ENCODE results near the gene ZBTB7C.

ZBTB7C gene

GRCh38 chr18:48222118-48222517, 187.1 kb downstream of the ZBTB7C start:
- no peak overlapping the region for H3K27ac ChIP-seq
- peaks cover 5% of the 10 kb centered on the region; the same call in 1 of the 2 replicates for H3K4me1 ChIP-seq
- TF ChIP-seq Cebpa-rat (IDR thresholded peaks at IDR 0.05), result no peak
- no peak overlapping the region for H3K9ac ChIP-seq
- H3K4me2 ChIP-seq, result no peak overlapping the region
- no peaks in the 10 kb centered on the region for H3K27me3 ChIP-seq
- no peaks in the 10 kb centered on the region for H3K36me3 ChIP-seq
- H4K20me1 ChIP-seq, result no peaks in the 10 kb centered on the region
- H3K9me3 ChIP-seq, result no peaks in the 10 kb centered on the region
- no peak overlapping the region for H3K4me3 ChIP-seq

GRCh38 chr18:48219810-48220499, 189.2 kb downstream of the ZBTB7C start:
- H3K9ac ChIP-seq, result no peak overlapping the region

DNA sequence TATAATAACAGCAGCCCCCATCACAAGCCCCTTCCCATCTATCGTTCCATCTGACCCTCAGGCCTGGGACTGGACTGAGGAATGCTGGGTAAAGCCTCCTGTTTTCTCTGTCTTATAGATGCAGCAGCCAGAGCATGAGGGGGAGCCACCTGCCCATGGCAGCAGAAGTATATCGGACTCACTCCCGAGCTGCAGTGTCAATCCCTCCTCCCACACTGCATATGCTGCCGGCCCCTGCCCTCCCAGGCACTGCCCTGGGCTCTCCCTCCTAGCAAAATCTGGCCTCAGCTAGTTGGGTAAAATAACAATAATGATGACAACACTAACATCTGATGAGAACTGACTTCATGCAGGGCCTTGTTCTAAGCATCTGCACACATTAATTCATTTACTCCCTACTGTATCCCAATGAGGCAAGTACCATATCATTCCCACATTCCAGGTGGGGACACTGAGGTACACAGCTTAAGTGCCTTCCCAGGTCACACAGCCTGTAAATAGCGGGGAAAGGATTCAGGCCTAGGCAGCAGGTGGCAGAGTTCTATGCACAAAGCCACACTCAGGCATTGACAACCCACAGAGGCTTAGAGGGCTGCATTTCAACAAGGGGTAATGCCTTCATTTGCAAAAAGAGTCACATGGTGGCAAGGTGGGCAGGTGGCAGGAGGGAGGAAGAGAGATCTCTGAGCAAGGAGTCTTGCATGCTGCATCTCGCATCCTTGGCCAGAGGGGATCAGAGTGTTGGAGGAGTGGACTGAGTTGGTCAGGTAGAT, 190.0 kb downstream of the ZBTB7C start:
- no peaks in the 10 kb centered on the region for H3K9me3 ChIP-seq
- no peak for TF ChIP-seq Cebpa-rat (IDR thresholded peaks at IDR 0.05)

More at GRCh38 chr18:48219810-48220499, 189.2 kb downstream of the ZBTB7C start:
- Histone ChIP-seq H3K27me3 (no peaks in the 10 kb centered on the region), H3K4me1 (peaks cover 5% of the 10 kb centered on the region; the same call in 1 of the 2 replicates), H3K4me2 (no peak overlapping the region), H3K27ac (no peak overlapping the region), H3K4me3 (no peak overlapping the region), H4K20me1 (no peaks in the 10 kb centered on the region), H3K36me3 (no peaks in the 10 kb centered on the region), H3K9me3 (no peaks in the 10 kb centered on the region)
- no peak for TF ChIP-seq Cebpa-rat (IDR thresholded peaks at IDR 0.05)

DNA sequence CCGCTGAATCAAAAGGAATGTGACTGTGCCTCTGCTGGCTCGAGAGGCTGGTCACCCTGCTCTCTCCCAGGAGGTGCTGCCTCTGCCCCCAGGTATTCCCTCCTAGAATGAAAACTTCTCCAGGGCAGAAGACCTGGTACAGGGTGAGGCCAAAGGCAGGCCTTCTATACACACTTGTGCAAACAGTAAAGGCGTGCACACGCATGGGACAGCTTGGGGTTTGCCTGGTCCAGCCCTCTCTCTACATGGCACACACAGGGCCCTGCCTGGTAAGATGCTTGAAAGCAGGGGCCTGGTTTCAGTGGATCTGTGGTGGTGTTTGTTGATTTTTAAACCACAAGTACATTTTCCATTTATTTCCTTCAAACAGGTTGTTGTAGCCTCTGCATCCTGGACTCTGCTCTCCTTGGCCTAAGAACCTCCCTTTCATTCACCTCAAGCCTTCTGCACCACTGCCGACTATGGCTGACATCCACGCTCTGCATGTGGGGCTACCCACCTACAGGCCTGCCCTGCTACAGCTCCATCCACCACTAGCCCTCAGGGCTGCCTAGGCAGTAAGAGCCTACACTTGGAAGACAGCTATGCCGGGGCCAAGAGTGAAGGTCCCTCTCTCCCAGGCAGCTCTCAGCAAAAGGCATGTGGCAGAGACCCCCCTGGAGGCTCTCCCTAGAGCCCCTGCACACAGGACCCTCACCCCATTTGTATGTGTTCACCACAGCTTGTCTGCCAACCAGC, 190.7 kb downstream of the ZBTB7C start:
- Histone ChIP-seq H3K9ac (no peak overlapping the region), H4K20me1 (no peaks in the 10 kb centered on the region), H3K4me1 (peaks cover 5% of the 10 kb centered on the region; the same call in 1 of the 2 replicates), H3K4me3 (no peak overlapping the region), H3K27me3 (no peaks in the 10 kb centered on the region), H3K27ac (no peak overlapping the region), H3K36me3 (no peaks in the 10 kb centered on the region), H3K4me2 (no peak overlapping the region), H3K9me3 (no peaks in the 10 kb centered on the region)
- TF ChIP-seq Cebpa-rat (IDR thresholded peaks at IDR 0.05), result no peak

More for the DNA sequence above, 190.0 kb downstream of the ZBTB7C start:
- Histone ChIP-seq H3K4me1 (peaks cover 5% of the 10 kb centered on the region; the same call in 1 of the 2 replicates), H3K4me2 (no peak overlapping the region), H3K27ac (no peak overlapping the region), H4K20me1 (no peaks in the 10 kb centered on the region), H3K9ac (no peak overlapping the region), H3K36me3 (no peaks in the 10 kb centered on the region), H3K27me3 (no peaks in the 10 kb centered on the region), H3K4me3 (no peak overlapping the region)

DNA sequence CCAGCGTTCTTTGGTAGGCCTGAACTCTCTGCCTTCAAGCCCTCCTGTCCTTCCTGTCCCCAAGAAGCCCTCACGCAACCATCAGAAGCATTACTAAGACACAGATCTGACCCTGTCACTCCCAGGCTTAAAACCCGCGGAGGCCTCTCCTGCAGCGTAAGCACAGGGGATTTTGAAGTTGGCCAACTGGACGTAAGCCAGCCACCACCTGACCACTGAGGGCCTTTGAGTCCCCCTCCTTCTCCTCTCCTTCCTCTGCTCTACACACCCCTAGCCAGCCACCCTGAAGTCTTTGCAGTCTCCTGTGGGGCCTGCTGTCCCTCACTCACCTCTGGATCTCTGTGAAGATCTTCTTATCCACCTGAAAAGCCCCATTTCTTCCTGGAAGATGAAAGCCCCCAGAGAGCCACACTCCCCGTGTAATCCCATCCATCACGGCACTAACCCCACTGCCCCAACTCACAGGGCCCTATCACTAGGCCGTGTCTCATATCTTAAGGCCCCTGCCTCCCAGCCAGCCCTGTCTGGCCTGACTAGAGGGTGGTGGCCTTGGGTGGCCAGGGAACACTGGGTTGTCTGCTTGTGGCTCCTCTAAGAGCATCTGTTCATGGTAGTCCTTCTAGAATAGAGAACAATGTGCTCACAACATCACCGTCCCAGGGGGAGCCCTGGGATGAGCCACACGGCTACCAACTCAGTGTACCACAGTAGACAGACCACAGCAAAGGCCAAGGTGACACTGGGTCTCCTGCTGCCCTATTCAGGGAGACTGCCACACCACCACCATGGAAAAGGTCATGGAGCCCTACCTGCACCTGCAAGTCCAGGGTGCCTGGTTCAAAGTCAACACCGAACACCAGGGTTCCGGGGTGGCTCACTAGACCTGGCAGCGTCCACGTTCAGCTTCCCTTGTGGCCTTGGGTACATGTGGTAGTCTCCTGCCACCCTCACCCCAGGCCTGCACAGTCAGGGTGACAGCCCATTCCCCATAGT, 191.6 kb downstream of the ZBTB7C start:
- Histone ChIP-seq H3K4me2 (no peak overlapping the region), H3K4me3 (no peak overlapping the region), H3K27me3 (no peaks in the 10 kb centered on the region), H3K36me3 (no peaks in the 10 kb centered on the region), H3K4me1 (peaks cover 5% of the 10 kb centered on the region; the same call in 1 of the 2 replicates), H3K9ac (no peak overlapping the region), H3K27ac (no peak overlapping the region), H4K20me1 (no peaks in the 10 kb centered on the region), H3K9me3 (no peaks in the 10 kb centered on the region)
- no peak for TF ChIP-seq Cebpa-rat (IDR thresholded peaks at IDR 0.05)

GRCh38 chr18:48216639-48217257, 192.4 kb downstream of the ZBTB7C start:
- no peaks in the 10 kb centered on the region for H3K27me3 ChIP-seq
- no peaks in the 10 kb centered on the region for H3K36me3 ChIP-seq
- H3K27ac ChIP-seq, result no peak overlapping the region
- no peaks in the 10 kb centered on the region for H3K9me3 ChIP-seq
- no peaks in the 10 kb centered on the region for H3K4me1 ChIP-seq
- H3K4me3 ChIP-seq, result no peak overlapping the region
- no peak overlapping the region for H3K4me2 ChIP-seq
- H4K20me1 ChIP-seq, result no peaks in the 10 kb centered on the region
- no peak for TF ChIP-seq Cebpa-rat (IDR thresholded peaks at IDR 0.05)
- H3K9ac ChIP-seq, result no peak overlapping the region

DNA sequence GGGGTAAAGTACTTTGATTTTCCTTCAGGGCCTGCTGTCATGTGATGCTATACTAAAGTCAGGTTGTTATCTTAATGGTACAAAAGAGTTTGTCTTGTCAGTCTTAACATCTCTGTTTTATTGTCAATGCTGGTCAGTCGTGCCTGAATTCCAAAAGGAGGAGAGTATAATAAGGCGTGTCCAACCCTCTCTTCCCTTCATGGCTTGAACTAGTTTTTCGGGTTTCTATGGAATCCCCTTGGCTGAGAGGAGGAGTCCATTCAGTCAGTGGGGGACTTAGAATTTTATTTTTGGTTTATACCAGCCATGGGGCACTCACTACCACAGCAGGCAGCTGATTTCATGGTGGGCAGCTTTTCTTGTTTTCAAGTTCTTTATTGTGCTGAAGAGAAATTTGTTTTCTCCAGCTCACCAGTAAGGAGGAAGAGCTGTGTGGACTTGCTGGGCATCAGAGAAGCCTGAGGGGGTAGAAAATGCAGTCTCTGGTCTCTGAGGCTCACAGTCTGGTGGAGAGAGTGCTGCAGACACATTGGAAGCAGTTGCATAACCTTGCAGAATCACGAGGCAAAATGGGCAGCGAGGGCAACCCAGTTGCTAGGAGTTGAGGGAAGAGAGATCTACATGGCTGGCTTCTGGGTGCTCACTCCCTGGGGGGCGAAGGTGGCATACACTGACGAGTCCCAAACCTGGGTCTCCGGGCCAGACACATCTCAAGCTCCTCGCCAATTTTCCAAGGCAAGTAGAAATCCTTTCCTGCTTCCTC, 193.1 kb downstream of the ZBTB7C start:
- no peak overlapping the region for H3K4me3 ChIP-seq
- H3K4me2 ChIP-seq, result no peak overlapping the region
- no peak overlapping the region for H3K9ac ChIP-seq
- H4K20me1 ChIP-seq, result no peaks in the 10 kb centered on the region
- no peaks in the 10 kb centered on the region for H3K27me3 ChIP-seq
- H3K9me3 ChIP-seq, result no peaks in the 10 kb centered on the region
- TF ChIP-seq Cebpa-rat (IDR thresholded peaks at IDR 0.05), result no peak
- no peaks in the 10 kb centered on the region for H3K4me1 ChIP-seq
- H3K36me3 ChIP-seq, result no peaks in the 10 kb centered on the region
- no peak overlapping the region for H3K27ac ChIP-seq

DNA sequence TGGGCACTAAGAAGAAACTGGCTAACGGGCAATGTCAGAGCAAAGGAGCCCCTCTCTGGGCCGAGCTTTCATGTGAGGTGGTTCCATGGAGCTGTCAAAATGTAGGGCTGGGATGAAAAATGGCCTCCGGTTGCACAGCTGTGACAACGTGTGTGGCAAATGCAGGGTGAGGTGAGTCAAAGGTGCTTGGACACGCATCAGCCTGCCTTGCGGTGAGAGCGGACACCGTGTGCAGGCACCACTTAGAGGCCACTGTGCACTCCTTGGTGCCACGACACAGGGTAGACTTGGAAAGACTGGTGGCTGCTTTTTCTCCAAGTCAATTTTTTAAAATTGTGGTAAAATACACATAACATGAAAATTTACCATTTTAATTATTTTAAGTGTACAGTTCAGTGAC, 195.4 kb downstream of the ZBTB7C start:
- H3K4me3 ChIP-seq, result no peak overlapping the region
- no peak overlapping the region for H3K27ac ChIP-seq
- H3K9me3 ChIP-seq, result no peaks in the 10 kb centered on the region
- no peaks in the 10 kb centered on the region for H3K36me3 ChIP-seq
- H3K27me3 ChIP-seq, result no peaks in the 10 kb centered on the region
- no peaks in the 10 kb centered on the region for H4K20me1 ChIP-seq
- H3K4me2 ChIP-seq, result no peak overlapping the region
- no peak for TF ChIP-seq Cebpa-rat (IDR thresholded peaks at IDR 0.05)
- no peaks in the 10 kb centered on the region for H3K4me1 ChIP-seq
- no peak overlapping the region for H3K9ac ChIP-seq
